ENCODE data around the gene NOCT.

DNA sequence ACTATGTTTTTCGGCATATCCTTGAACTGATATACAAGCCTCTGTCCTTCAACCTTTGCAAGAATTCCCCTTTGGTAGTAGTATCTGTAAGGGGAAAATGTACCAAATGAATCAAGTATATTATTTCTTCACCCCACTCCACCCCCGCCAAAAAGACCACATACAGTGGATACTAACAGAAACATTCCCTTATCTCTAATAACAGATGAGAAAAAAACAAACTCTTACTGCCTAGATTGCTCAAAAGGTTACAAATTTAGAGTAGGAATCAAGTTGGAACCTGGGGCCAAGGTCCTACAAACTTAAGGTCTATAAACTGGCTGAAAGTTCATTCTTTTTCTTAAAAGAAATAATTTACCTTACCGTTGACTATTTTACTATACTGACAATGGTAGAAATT lies 45.0 kb downstream of the NOCT start:
- TF ChIP-seq, protein P1, sequence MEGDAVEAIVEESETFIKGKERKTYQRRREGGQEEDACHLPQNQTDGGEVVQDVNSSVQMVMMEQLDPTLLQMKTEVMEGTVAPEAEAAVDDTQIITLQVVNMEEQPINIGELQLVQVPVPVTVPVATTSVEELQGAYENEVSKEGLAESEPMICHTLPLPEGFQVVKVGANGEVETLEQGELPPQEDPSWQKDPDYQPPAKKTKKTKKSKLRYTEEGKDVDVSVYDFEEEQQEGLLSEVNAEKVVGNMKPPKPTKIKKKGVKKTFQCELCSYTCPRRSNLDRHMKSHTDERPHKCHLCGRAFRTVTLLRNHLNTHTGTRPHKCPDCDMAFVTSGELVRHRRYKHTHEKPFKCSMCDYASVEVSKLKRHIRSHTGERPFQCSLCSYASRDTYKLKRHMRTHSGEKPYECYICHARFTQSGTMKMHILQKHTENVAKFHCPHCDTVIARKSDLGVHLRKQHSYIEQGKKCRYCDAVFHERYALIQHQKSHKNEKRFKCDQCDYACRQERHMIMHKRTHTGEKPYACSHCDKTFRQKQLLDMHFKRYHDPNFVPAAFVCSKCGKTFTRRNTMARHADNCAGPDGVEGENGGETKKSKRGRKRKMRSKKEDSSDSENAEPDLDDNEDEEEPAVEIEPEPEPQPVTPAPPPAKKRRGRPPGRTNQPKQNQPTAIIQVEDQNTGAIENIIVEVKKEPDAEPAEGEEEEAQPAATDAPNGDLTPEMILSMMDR (IDR thresholded peaks at IDR 0.05) = no peak
- no peak for TF ChIP-seq POLR2A (IDR thresholded peaks at IDR 0.05)
